NCI-H748 (cell line): ENCODE results near the gene VCL.
A peak's percentile ranks its signal among the peaks of the same experiment; 100 is the strongest.
"Not testable (repeated sequence)": the region's sequence is repeated elsewhere in the genome, so short reads cannot be mapped to it uniquely, and the experiment has no call there.

Source experiments
- DNase-seq: peaks from one replicate; lab custom pipeline; 2025; ENCODE audit not compliant: unreplicated experiment; lab: John Stamatoyannopoulos, UW

VCL gene

GRCh38 chr10:73997787-73998622 lies at the start of gene VCL:
Gene VCL, plus strand, starts transcription at chr10:73998116. Its CDS starts 92 bp downstream, at chr10:73998208.
- DNase-seq: peak; percentile 95

GRCh38 chr10:73948947-73949633 lies 48.8 kb upstream of the VCL start:
- DNase-seq: no peak

- no peak for DNase-seq
Observed at GRCh38 chr10:73950155-73950948, 47.6 kb upstream of the VCL start.

- DNase-seq: no peak
Observed at GRCh38 chr10:73953665-73954064, 44.3 kb upstream of the VCL start.

- no peak for DNase-seq
Observed at GRCh38 chr10:73954737-73955136, 43.2 kb upstream of the VCL start.

- DNase-seq: no peak
Observed at GRCh38 chr10:73955719-73956118, 42.2 kb upstream of the VCL start.

GRCh38 chr10:73956476-73957359 lies 41.2 kb upstream of the VCL start:
- no peak for DNase-seq

GRCh38 chr10:73959484-73960243 lies 38.3 kb upstream of the VCL start:
- DNase-seq: no peak

- no peak for DNase-seq
Observed at GRCh38 chr10:73962386-73962785, 35.5 kb upstream of the VCL start.

- not testable (repeated sequence) for DNase-seq
Observed at GRCh38 chr10:73963533-73963932, 34.4 kb upstream of the VCL start.

- DNase-seq: no peak
Observed at GRCh38 chr10:73964743-73965142, 33.2 kb upstream of the VCL start.

- not testable (repeated sequence) for DNase-seq
Observed at GRCh38 chr10:73965267-73965889, 32.5 kb upstream of the VCL start.

- DNase-seq: no peak
Observed at GRCh38 chr10:73965890-73966768, 31.8 kb upstream of the VCL start.

GRCh38 chr10:73967022-73967429 lies 30.9 kb upstream of the VCL start:
- no peak for DNase-seq

GRCh38 chr10:73967544-73967943 lies 30.4 kb upstream of the VCL start:
- no peak for DNase-seq

- DNase-seq: no peak
Observed at GRCh38 chr10:73968098-73968521, 29.8 kb upstream of the VCL start.

GRCh38 chr10:73969224-73969841 lies 28.6 kb upstream of the VCL start:
- DNase-seq: no peak

- DNase-seq: no peak
Observed at GRCh38 chr10:73970845-73971244, 27.1 kb upstream of the VCL start.
